HG02763 (cell line): ENCODE data around the gene NR2F2.

ENCODE experiments used
- ATAC-seq: cut with Tn5 transposase; IDR thresholded peaks from one replicate; pipeline ENCODE4 v1.9.1; 2021; ENCODE audit warnings: mild to moderate bottlenecking, moderate library complexity; ENCODE audit not compliant: unreplicated experiment

NR2F2 gene

DNA sequence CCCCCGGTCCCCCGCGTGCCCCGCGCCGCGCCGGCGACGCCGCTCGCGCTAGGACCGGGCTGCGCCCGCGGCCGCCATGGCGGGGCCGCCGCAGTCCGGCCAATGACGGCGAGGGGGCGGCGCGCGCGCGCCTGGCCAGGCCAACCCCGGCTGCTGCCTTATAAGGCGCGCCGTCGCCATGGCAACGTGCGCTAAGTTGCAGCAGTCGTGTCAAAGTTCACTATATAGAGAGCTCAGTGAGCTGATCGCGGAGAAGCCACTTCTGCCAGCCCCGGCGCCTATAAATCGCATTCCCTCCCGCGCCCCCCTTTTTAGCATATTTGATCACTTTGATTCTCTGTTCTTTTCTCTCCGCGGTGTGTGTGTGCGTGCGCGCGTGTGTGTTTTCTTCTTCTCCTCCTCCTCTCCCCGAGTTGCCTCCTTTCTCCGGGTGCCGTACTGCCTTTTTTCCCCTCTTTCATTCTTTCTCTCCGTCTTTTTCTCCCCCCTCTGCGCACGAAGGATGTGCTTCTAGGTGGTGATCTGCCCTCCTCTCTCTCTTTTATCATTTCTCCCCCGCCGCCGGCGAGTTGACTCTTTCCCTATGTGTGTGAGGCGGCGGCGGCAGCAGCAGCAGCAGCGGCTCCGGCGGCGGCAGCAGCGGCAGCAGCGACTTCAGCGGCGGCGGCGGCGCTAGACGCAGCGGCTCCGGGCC lies at the start of gene NR2F2:
Gene NR2F2 (plus strand): TSS at position 251 of the 694 bp plus-strand sequence. CDS start 1,406 bp downstream, outside the sequence.
- ATAC-seq: peak; percentile 80

DNA sequence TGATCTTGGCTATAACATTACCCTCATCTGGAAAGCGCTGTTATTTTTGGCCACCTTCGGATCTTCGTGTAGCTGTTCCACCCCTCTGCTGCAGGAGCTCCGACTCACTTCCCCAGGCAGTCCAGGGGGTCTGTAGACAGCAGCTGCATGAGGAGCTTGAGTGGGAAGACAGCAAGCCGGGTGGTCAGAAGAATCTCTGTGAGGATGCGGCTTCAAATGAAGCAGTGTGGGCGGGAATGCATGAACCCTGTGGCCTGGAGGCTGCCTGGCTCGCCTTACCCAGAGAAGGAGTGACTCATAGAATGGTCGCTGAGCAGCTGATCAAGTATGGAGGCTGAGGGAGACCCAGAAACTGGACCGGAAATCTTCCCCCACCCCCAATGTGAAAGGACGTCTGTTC lies 45.2 kb upstream of the NR2F2 start:
- ATAC-seq: no peak

GRCh38 chr15:96285729-96286254 lies 44.7 kb upstream of the NR2F2 start:
- ATAC-seq: no peak

- ATAC-seq: no peak
These were observed 39.8 kb upstream of the NR2F2 start for GRCh38 chr15:96290679-96291078.

- no peak for ATAC-seq
These were observed 37.9 kb upstream of the NR2F2 start for GRCh38 chr15:96292635-96293034.

- ATAC-seq: no peak
These were observed 37.1 kb upstream of the NR2F2 start for GRCh38 chr15:96293441-96293840.

GRCh38 chr15:96294766-96295165 lies 35.7 kb upstream of the NR2F2 start:
- ATAC-seq: no peak

- ATAC-seq: no peak
These were observed 34.2 kb upstream of the NR2F2 start for GRCh38 chr15:96296264-96296663.

- no peak for ATAC-seq
These were observed 32.7 kb upstream of the NR2F2 start for GRCh38 chr15:96297783-96298182.

DNA sequence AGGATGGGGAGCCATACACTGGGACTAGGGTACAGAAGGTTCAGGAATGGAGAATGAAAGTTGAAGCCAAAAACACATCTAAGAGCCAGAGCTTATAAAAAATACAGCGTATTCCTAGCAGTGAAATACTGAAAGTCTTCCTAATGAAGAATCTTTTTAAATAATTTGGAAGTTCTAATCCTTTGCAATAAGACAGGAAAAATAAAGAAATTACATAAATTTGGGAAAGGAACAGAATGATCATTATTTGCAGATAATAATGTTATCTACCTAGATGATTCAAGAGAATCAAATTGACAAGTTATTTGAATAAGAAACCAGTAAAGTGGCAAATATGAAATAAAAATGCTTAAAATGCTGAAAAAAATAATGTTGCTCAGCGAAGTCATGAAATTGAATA lies 32.3 kb upstream of the NR2F2 start:
- no peak for ATAC-seq

GRCh38 chr15:96300836-96301235 lies 29.7 kb upstream of the NR2F2 start:
- ATAC-seq: no peak

DNA sequence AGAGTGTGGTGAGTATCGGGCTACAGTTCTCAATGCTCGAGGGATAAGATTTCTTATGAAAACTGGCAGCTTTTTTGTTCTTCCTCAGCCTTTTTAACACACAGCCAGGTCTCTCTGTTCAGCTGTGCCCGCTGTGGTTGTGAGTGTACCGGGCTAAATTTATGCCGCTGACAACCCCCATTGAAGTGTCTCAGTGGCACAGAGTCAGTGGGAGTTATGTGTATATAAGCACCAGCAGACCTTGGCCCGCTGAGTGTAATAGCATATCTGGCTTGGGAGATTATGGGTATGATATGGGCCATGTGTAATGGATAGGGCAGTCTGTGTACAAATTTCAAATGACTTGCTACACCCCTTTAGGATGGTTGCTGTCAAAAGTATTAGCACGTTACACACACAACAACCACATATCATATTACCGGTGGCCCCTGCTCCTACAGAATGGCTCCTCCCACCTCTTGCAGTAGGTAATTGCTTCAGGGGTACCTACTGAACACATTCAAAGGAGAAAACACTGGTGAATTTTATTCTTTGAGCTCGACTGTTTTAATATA lies 26.9 kb upstream of the NR2F2 start:
- ATAC-seq: no peak

- ATAC-seq: no peak
These were observed 25.7 kb upstream of the NR2F2 start for GRCh38 chr15:96304839-96305238.

- no peak for ATAC-seq
These were observed 24.2 kb upstream of the NR2F2 start for GRCh38 chr15:96306321-96306720.

DNA sequence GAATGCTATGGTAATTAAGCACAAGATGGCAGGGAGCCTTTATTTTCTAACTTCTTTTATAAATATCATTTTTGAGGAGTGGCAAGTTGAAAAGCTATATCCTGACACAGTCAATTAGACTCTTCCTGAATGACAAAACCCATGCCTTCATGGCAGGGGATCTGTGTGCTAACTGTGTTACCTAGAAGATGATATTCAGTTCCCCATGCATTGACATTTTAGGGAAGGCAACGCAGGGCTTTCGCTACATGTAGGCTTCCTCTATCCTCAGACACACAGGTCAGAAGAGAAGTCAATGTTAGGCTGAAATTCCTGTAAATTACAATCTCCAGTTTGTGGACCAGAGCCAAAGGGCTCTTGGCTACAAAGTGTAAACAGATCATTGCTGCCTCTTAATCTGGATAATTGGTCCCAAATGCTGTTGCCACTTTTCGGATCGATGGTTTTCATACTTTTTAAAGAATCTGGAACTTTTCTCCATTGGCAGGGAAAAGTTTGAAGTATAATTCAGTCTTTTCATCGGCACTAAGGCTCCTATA lies 22.6 kb upstream of the NR2F2 start:
- no peak for ATAC-seq

DNA sequence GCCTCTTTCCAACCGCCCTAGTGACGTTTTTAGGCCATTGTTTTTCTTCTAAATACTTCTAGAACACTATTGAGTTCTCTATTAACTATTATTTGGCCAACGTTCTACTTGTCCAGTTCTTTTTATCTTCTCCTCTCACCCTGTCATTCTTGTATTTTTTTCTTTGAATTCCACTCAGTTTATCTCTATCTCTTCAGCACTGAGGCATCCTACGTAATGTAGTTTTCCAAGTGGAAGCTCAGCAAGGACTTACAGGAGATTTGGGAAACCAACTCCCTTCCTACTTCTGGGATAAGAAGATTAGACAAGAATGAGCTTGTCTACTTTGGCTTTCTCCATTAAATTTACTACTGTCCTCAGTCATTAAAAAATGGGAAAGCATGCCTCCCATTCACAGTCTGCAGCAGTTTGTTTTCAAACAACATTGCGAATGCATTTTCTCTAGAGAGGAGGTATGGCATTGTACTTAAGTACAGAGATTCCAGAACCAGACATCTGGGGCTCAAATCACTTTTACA lies 21.3 kb upstream of the NR2F2 start:
- ATAC-seq: no peak

DNA sequence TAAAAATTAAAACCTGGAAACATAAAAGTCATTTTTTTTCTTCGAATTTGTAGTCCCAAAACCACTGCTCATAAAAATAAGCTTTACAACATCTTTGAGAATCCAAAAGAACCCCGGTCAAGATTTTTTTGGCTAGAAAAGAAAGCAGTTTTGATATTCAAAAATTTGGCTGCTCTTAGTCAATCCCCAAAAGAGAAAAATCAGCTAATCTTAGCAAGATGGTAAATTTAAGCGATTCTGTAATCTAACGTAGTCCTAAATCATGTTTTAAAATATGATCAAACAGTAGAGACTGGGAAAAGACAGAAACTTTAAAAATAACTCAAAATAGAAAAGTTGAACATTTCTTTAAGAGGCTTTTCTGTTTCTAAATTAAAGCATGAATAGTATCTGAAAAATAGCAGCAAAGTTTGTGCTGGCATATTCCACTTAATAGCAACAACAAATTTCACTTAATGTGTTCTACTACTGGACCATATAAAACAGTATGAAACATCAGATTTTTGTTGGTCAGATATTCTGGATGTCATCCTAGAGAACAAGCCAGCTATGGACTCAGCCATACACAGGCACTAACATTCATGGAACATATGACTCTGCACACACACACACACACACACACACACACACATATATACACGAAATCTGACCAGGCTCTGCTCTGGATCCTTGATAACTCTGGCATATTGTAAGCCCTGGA lies 19.1 kb upstream of the NR2F2 start:
- ATAC-seq: no peak

DNA sequence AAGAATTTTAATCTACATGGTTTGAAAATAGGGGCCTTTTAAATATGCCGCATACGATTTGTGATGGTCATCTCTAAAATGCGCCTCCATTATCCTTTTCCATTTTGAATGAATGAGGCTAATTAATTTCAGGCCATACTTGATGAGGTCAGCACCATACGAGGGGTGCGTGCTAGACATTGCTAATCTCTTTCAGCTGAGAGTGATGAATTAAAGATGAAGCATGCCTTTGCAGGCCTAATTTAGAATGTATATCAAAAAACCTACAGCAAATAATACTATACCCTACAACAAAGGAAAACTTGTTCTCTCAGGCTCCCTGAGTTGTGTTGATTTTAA lies 18.6 kb upstream of the NR2F2 start:
- ATAC-seq: no peak

DNA sequence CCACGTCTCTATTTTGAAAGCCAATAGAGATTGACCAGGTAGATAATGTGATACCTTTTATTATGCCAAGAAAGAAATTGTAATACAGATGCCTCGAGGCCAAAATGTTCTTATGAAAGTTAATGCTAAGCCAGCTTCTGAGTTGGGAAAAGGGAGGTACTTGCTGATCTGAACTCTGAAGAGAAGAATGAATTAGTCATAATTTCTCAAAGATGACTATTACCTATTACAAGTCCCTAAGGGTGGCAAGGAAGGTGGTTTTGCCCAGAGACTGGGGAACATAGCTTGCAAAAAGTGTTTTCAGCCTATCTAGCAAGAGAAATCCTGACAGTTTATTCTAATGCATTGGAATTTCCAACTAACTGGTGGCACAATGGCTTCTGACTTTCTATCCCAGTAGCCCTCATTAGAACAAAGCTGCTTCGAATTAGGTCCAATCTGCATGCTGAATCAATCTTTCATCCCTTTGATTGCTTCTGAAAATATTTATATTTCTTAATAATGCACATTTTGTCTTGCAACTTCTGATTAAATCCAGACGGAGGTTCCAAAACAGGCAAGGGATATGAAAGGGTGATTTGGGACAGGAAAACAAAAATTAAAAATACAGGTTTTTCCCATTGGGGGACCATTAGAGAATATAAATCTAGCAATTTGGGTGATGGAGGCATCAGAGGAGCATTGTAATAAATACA lies 17.7 kb upstream of the NR2F2 start:
- ATAC-seq: no peak

DNA sequence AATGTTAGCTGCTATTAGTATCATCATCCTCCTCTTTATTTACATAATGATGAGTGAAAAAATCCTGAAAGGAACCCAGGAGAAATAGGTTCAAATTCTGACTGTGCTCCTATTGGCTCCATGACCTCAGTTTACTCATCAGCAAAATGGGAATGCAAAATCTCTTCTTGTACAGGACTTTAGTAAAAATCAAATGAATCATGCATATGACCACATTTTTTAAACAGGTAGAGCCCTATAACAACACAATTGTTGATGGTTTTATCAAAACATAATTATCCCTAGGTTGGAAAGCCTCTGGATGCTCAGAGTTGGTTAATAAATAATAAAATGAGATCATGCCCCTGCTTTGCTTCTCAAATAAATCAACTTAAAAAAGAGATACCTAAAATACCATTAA lies 16.0 kb upstream of the NR2F2 start:
- no peak for ATAC-seq

- ATAC-seq: no peak
These were observed 15.5 kb upstream of the NR2F2 start for GRCh38 chr15:96314963-96315362.
